ENCODE results near the gene LYRM4.

LYRM4 gene

GRCh38 chr6:5076931-5077330 lies 183.8 kb downstream of the LYRM4 start:
- Histone ChIP-seq H3K79me2 (ENCODE audit: low read length) (no peaks in the 10 kb centered on the region), H3K27ac (ENCODE audit: low read length) (no peak overlapping the region), H4K20me1 (ENCODE audit: insufficient read depth, low read length) (no peaks in the 10 kb centered on the region), H3K9me3 (ENCODE audit: insufficient read depth, low read length) (no peaks in the 10 kb centered on the region), H3K4me3 (ENCODE audit: low read length) (no peak overlapping the region), H3K9ac (ENCODE audit: low read length) (no peak overlapping the region), H3K27me3 (ENCODE audit: low read depth, low read length) (no peaks in the 10 kb centered on the region), H3K36me3 (replicated peaks; ENCODE audit: low read depth, low read length) (no peaks in the 10 kb centered on the region), H3K4me1 (ENCODE audit: low read length) (no peaks in the 10 kb centered on the region), H2AFZ (ENCODE audit: low read depth, low read length) (no peak overlapping the region), H3K4me2 (ENCODE audit: low read length) (no peak overlapping the region)
- TF ChIP-seq CTCF (IDR thresholded peaks at IDR 0.05; ENCODE audit: low read depth, low read length) = no peak

GRCh38 chr6:5073992-5074391 lies 186.8 kb downstream of the LYRM4 start:
- Histone ChIP-seq H3K27me3 (ENCODE audit: low read depth, low read length) (no peaks in the 10 kb centered on the region), H3K4me1 (ENCODE audit: low read length) (no peaks in the 10 kb centered on the region), H2AFZ (ENCODE audit: low read depth, low read length) (no peak overlapping the region), H3K36me3 (replicated peaks; ENCODE audit: low read depth, low read length) (no peaks in the 10 kb centered on the region), H4K20me1 (ENCODE audit: insufficient read depth, low read length) (no peaks in the 10 kb centered on the region), H3K9me3 (ENCODE audit: insufficient read depth, low read length) (no peaks in the 10 kb centered on the region), H3K27ac (ENCODE audit: low read length) (no peak overlapping the region), H3K4me3 (ENCODE audit: low read length) (no peak overlapping the region), H3K9ac (ENCODE audit: low read length) (no peak overlapping the region), H3K79me2 (ENCODE audit: low read length) (no peaks in the 10 kb centered on the region), H3K4me2 (ENCODE audit: low read length) (no peak overlapping the region)
- TF ChIP-seq EZH2phosphoT487 (IDR thresholded peaks at IDR 0.05; ENCODE audit: low read depth) = no peak
- no peak for TF ChIP-seq CTCF (IDR thresholded peaks at IDR 0.05; ENCODE audit: low read depth, low read length)

GRCh38 chr6:5072440-5072839 lies 188.3 kb downstream of the LYRM4 start:
- Histone ChIP-seq H3K79me2 (ENCODE audit: low read length) (no peaks in the 10 kb centered on the region), H3K9ac (ENCODE audit: low read length) (no peak overlapping the region), H3K27me3 (ENCODE audit: low read depth, low read length) (no peaks in the 10 kb centered on the region), H3K9me3 (ENCODE audit: insufficient read depth, low read length) (no peaks in the 10 kb centered on the region), H3K36me3 (replicated peaks; ENCODE audit: low read depth, low read length) (no peaks in the 10 kb centered on the region), H4K20me1 (ENCODE audit: insufficient read depth, low read length) (no peaks in the 10 kb centered on the region), H2AFZ (ENCODE audit: low read depth, low read length) (no peak overlapping the region), H3K4me1 (ENCODE audit: low read length) (no peaks in the 10 kb centered on the region), H3K4me3 (ENCODE audit: low read length) (no peak overlapping the region), H3K27ac (ENCODE audit: low read length) (no peak overlapping the region), H3K4me2 (ENCODE audit: low read length) (no peak overlapping the region)
- TF ChIP-seq EZH2phosphoT487 (IDR thresholded peaks at IDR 0.05; ENCODE audit: low read depth) = no peak
- no peak for TF ChIP-seq CTCF (IDR thresholded peaks at IDR 0.05; ENCODE audit: low read depth, low read length)

GRCh38 chr6:5071216-5071615 lies 189.5 kb downstream of the LYRM4 start:
- Histone ChIP-seq H3K27me3 (ENCODE audit: low read depth, low read length) (no peaks in the 10 kb centered on the region), H4K20me1 (ENCODE audit: insufficient read depth, low read length) (no peaks in the 10 kb centered on the region), H3K4me2 (ENCODE audit: low read length) (no peak overlapping the region), H3K79me2 (ENCODE audit: low read length) (no peaks in the 10 kb centered on the region), H3K4me3 (ENCODE audit: low read length) (no peak overlapping the region), H3K36me3 (replicated peaks; ENCODE audit: low read depth, low read length) (no peaks in the 10 kb centered on the region), H3K4me1 (ENCODE audit: low read length) (no peaks in the 10 kb centered on the region), H3K27ac (ENCODE audit: low read length) (no peak overlapping the region), H2AFZ (ENCODE audit: low read depth, low read length) (no peak overlapping the region), H3K9me3 (ENCODE audit: insufficient read depth, low read length) (no peaks in the 10 kb centered on the region), H3K9ac (ENCODE audit: low read length) (no peak overlapping the region)
- no peak for TF ChIP-seq EZH2phosphoT487 (IDR thresholded peaks at IDR 0.05; ENCODE audit: low read depth)
- TF ChIP-seq CTCF (IDR thresholded peaks at IDR 0.05; ENCODE audit: low read depth, low read length) = no peak
